ENCODE measurements around the gene PCP4. TPM values are rescaled to one million over a fixed set of nuclear protein-coding genes. Genes with fewer than 3 reads are reported as not detected.

PCP4 gene
- total and polyA plus RNA-seq, 9 of the 15 experiments (the other 6 are each of a cell fraction or from before 2014, with no cell fraction given): not detected

DNA sequence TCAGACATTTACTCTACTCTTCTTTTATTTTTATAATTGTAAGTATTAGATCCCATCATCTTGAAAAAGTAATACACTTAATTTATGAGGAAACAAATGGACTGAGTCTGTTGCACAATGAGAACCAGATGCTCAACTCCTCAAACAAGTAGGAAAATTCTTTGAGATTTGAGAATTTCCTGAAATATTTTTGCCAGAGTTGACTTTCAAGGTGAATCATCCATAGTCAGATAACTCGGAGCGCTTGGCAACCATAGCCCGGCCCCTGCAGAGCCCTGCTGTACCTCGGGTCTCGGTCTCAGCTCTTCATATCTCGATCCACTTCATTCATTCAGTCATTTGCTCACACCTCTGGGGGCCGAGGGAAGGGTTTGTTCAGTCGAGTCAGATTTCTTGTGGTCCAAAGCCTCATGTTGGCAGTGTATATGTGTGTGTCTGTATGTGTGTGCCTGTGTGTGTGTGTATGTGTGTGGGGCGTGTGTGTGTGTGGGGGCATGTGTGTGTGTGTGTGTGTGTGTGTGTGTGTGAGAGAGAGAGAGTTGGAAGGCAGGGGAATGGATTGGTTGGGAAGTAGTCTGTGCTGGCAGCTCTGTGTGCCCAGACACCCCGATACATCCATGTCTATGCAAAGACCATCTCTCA is 18.1 kb upstream of the PCP4 start:
- TF ChIP-seq ZNF354B (CRISPR knock-in tag; IDR thresholded peaks at IDR 0.05): no peak
- TF ChIP-seq ZNF253 (CRISPR knock-in tag; conservative IDR thresholded peaks at IDR 0.05): no peak
- TF ChIP-seq, protein P1, sequence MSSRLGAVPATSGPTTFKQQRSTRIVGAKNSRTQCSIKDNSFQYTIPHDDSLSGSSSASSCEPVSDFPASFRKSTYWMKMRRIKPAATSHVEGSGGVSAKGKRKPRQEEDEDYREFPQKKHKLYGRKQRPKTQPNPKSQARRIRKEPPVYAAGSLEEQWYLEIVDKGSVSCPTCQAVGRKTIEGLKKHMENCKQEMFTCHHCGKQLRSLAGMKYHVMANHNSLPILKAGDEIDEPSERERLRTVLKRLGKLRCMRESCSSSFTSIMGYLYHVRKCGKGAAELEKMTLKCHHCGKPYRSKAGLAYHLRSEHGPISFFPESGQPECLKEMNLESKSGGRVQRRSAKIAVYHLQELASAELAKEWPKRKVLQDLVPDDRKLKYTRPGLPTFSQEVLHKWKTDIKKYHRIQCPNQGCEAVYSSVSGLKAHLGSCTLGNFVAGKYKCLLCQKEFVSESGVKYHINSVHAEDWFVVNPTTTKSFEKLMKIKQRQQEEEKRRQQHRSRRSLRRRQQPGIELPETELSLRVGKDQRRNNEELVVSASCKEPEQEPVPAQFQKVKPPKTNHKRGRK (tag; IDR thresholded peaks at IDR 0.05): no peak
- TF ChIP-seq ZNF24 (IDR thresholded peaks at IDR 0.05): no peak
- no peak for TF ChIP-seq SMAD2 (IDR thresholded peaks at IDR 0.05; ENCODE audit: low read depth, low read length)
- POLR2A ChIA-PET: no interaction called here
- Histone ChIP-seq H4K20me1 (replicated peaks; ENCODE audit: control insufficient read depth, insufficient read depth, low read length) (no peaks in the 10 kb centered on the region), H2AFZ (ENCODE audit: low read depth, low read length) (no peak overlapping the region), H3K27ac (ENCODE audit: extremely low read depth, low read depth, low read length) (no peak overlapping the region), H3K4me2 (ENCODE audit: insufficient read depth, low read length) (no peak overlapping the region), H3K79me2 (ENCODE audit: control insufficient read depth, insufficient read depth, low read length) (no peaks in the 10 kb centered on the region), H3K4me1 (replicated peaks in 1 of 2; ENCODE audit: control insufficient read depth in 2 of 2, insufficient read depth in 2 of 2, low read length in 2 of 2) (no peaks in the 10 kb centered on the region), H3K27me3 (ENCODE audit: control insufficient read depth in 2 of 2, insufficient read depth in 2 of 2, low read length in 2 of 2) (no peaks in the 10 kb centered on the region; a peak in 1 of 5 replicates), H3K9me3 (replicated peaks; ENCODE audit: control insufficient read depth, insufficient read depth, low read depth, low read length) (no peaks in the 10 kb centered on the region), H3K4me3 (no peak overlapping the region), H3K36me3 (ENCODE audit: control insufficient read depth, insufficient read depth, low read length) (no peaks in the 10 kb centered on the region), H3K9me1 (ENCODE audit: control insufficient read depth, insufficient read depth, low read length) (no peaks in the 10 kb centered on the region), H3K9ac (ENCODE audit: insufficient read depth in 1 of 2, low read depth in 2 of 2, low read length in 2 of 2) (no peak overlapping the region)
- under 1% methylated on average over 10 of the region's 10 CpGs for WGBS (ENCODE audit: insufficient coverage, low coverage, missing lambda C conversion rate)
- no TSS peak for BruUV-seq (replicated peaks)
- CTCF ChIA-PET (ENCODE audit: low intra/inter-chr PET ratio): no interaction called here
- no peak for ATAC-seq
- no peak for DNase-seq (ENCODE audit: extremely low read depth in 1 of 4, low spot score in 3 of 4)
- FAIRE-seq: no peak
- intact Hi-C loops (cut with micrococcal nuclease): no loop called here
- in situ Hi-C loops (cut with MboI): no loop called here

Data from K562 (cell line).